Sigmoid colon (tissue), 7 donors: ENCODE measurements around the gene MAPRE3. TPM values are rescaled to one million over a fixed set of nuclear protein-coding genes. Genes with fewer than 3 reads are reported as not detected.

ENCODE experiments used
- DNase-seq: peaks from one replicate; pipeline ENCODE4 v3.0.0-alpha.2; 2019
- H3K27ac ChIP-seq, 4 donors: fragments of 200-600 bp; sonication (generic); one replicate each; pipeline ENCODE4 v1.5.1; 2016 to 2019; ENCODE audit warnings: mild to moderate bottlenecking in 1 of 4
- H3K27me3 ChIP-seq, 3 donors: fragments of 200-600 bp; sonication (generic); one replicate each; pipeline ENCODE4 v1.5.1; 2019; ENCODE audit warnings: mild to moderate bottlenecking in 1 of 3
- H3K36me3 ChIP-seq, 4 donors: fragments of 200-600 bp; sonication (generic); one replicate each; pipeline ENCODE4 v1.5.1; 2016 to 2019
- H3K4me1 ChIP-seq, 4 donors: fragments of 200-600 bp; sonication (generic); one replicate each; pipeline ENCODE4 v1.5.1; 2017 to 2019
- H3K4me3 ChIP-seq, 4 donors: fragments of 200-600 bp; sonication (generic); one replicate each; pipeline ENCODE4 v1.5.1; 2017 to 2019; ENCODE audit warnings: mild to moderate bottlenecking in 2 of 4, moderate library complexity in 1 of 4
- H3K9me3 ChIP-seq, 4 donors: fragments of 200-600 bp in 3 of 4; sonication (generic) in 3 of 4; one replicate each; pipeline versions ENCODE4 v1.5.1 to v1.6.1; 2013 to 2019
- EP300 ChIP-seq, 4 donors: sonication (generic); formaldehyde crosslinking; IDR thresholded peaks; one replicate each; pipeline ENCODE4 v1.6.1; 2017; ENCODE audit warnings: antibody characterized with exemption in 4 of 4
- POLR2A ChIP-seq, 2 donors: fragments of 450-650 bp; IDR thresholded peaks; one replicate each; pipeline ENCODE4 v1.6.1; 2016; ENCODE audit warnings: antibody characterized with exemption in 2 of 2, mild to moderate bottlenecking in 2 of 2, moderate library complexity in 2 of 2
- POLR2AphosphoS5 ChIP-seq, 4 donors: sonication (generic); formaldehyde crosslinking; IDR thresholded peaks; one replicate each; pipeline ENCODE4 v1.6.1; 2017; ENCODE audit warnings: antibody characterized with exemption in 4 of 4
- WGBS, 2 donors: extraction: QIAGEN DNeasy Blood & Tissue Kit; methylation state at CpG; one replicate each; pipeline ENCODE4 v1.1.7; 2013; 5-methylcytosine and 5-hydroxymethylcytosine counted together
- intact Hi-C: fragments of 100-400 bp; cut with DNase I; formaldehyde crosslinking; loops from one replicate; pipeline ENCODE4 v1.15.1; 2023
- polyA plus RNA-seq, 3 donors: library from polyadenylated mRNA; stranded (reverse); fragments of 200-250 nt; gene quantifications; one replicate each; pipeline ENCODE4 v1.2.3, GENCODE V29; 2013
- total RNA-seq, 4 donors: library from RNA; depleted of rRNA; stranded (reverse); fragments of >200 nt; gene quantifications; one replicate each; pipeline ENCODE4 v1.1.0, GENCODE V29; 2016
- TF ChIP-seq, protein P1 (sequence below), 4 experiments: fragments of 450-650 bp in 3 of 4; fragments of 200-600 bp in 1 of 4; IDR thresholded peaks; one replicate each; pipeline ENCODE4 v1.5.1; 2016 to 2019; ENCODE audit warnings: antibody characterized with exemption in 4 of 4, mild to moderate bottlenecking in 3 of 4, moderate library complexity in 2 of 4
- donor health status: healthy with polysubstance abuse.
- donor health status: Bipolar disorder and iron deficiency.
- donor health status: healthy.

The MAPRE3 gene
- total and polyA plus RNA-seq, 7 donors, result 5.1 to 73.3 (median 15.6) TPM

DNA sequence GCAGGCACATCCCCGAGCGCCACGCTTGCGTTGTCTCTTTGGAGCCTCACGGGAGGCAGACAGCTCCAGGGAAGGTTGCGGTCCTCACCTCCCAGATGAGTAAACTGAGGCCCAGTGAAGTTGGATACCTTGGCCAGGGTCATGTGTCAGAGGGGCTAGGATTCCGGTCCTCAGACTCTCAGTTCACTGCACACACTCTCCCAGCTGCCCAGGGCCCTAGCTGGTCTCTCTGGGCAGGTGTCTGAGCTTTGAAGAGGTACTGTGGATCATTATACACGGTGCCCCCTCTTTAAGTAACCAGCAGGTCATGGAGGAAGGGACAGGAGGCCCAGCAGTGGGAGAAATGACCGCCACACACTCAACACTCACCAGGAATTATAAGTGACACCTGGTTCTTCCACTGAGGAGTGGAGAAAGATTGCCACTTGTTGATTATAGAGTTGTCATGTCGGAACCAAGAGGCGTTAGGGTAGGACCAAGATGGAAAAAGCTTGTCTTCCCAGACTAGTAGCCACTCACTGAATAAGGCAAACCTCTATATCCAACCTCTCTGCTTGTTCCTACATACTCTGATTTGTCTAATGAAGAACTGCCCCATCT lies 62.9 kb downstream of the MAPRE3 start:
- intact Hi-C loops, result loop anchor here (5.0 to 10.0 kb wide), 3 partner anchors 54 to 249 kb away; partner anchors contain the start of genes ATRAID, CENPA, KHK and SLC5A6
- peaks cover 0 to 30% (median 23%) of the 10 kb centered on the region in 4 donors for H3K4me1 ChIP-seq
- TF ChIP-seq POLR2A (IDR thresholded peaks at IDR 0.05) (no peak), EP300 (IDR thresholded peaks at IDR 0.05) (no peak), POLR2AphosphoS5 (IDR thresholded peaks at IDR 0.05) (no peak)
- TF ChIP-seq, protein P1, sequence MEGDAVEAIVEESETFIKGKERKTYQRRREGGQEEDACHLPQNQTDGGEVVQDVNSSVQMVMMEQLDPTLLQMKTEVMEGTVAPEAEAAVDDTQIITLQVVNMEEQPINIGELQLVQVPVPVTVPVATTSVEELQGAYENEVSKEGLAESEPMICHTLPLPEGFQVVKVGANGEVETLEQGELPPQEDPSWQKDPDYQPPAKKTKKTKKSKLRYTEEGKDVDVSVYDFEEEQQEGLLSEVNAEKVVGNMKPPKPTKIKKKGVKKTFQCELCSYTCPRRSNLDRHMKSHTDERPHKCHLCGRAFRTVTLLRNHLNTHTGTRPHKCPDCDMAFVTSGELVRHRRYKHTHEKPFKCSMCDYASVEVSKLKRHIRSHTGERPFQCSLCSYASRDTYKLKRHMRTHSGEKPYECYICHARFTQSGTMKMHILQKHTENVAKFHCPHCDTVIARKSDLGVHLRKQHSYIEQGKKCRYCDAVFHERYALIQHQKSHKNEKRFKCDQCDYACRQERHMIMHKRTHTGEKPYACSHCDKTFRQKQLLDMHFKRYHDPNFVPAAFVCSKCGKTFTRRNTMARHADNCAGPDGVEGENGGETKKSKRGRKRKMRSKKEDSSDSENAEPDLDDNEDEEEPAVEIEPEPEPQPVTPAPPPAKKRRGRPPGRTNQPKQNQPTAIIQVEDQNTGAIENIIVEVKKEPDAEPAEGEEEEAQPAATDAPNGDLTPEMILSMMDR (IDR thresholded peaks at IDR 0.05), result peak in 1 of 4 experiments; percentile 16
- WGBS, 2 donors, result 6 to 15% methylated on average over 11 of the region's 11 CpGs
- DNase-seq, result no peak
- H3K27ac ChIP-seq, result peak overlapping the region; percentile 81 to 89 (median 84)
- peak overlapping the region; percentile 79 to 97 (median 84) for H3K4me3 ChIP-seq
- H3K27me3 ChIP-seq, result no peaks in the 10 kb centered on the region
- H3K36me3 ChIP-seq, result peaks cover 30 to 38% (median 33%) of the 10 kb centered on the region in 4 donors
- no peaks in the 10 kb centered on the region for H3K9me3 ChIP-seq

DNA sequence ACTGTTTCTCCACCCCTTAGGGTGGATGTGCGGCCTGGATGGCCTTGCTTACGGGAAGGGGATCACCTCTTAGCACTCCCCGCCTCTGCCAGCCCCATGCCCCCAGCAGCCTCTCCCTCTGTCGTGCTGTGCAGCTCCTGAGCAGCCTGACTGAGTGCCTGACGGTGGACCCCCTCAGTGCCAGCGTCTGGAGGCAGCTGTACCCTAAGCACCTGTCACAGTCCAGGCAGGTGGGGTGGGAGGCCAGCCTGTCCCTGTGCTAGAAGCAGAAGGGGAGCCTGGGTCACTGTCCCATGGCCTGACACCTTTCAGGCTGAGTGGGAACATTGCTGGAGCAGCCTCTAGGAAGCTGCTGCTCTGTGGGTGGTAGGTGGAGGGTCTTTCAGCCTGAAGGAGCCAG lies 67.6 kb downstream of the MAPRE3 start:
- Histone ChIP-seq H3K4me1 (peaks cover 0 to 44% (median 30%) of the 10 kb centered on the region in 4 donors), H3K4me3 (no peak overlapping the region), H3K9me3 (no peaks in the 10 kb centered on the region), H3K27me3 (no peaks in the 10 kb centered on the region), H3K27ac (no peak overlapping the region), H3K36me3 (peaks cover 43 to 67% (median 59%) of the 10 kb centered on the region in 4 donors)
- 95% methylated on average over 6 of the region's 6 CpGs for WGBS, 2 donors
- no peak for DNase-seq
- TF ChIP-seq EP300 (IDR thresholded peaks at IDR 0.05) (no peak), POLR2A (IDR thresholded peaks at IDR 0.05) (no peak), POLR2AphosphoS5 (IDR thresholded peaks at IDR 0.05) (no peak)
- TF ChIP-seq, protein P1 (IDR thresholded peaks at IDR 0.05), result no peak
- intact Hi-C loops, result loop anchor here (10.0 kb wide), 1 partner anchor 253 kb away; the partner anchor contains the start of gene CENPA

GRCh38 chr2:27038631-27039339 lies 68.3 kb downstream of the MAPRE3 start:
- Histone ChIP-seq H3K27me3 (no peaks in the 10 kb centered on the region), H3K4me3 (no peak overlapping the region), H3K4me1 (peaks cover 0 to 37% (median 26%) of the 10 kb centered on the region in 4 donors), H3K9me3 (no peaks in the 10 kb centered on the region), H3K36me3 (peaks cover 43 to 67% (median 59%) of the 10 kb centered on the region in 4 donors), H3K27ac (no peak overlapping the region)
- no peak for DNase-seq
- intact Hi-C loops, result loop anchor here (10.0 kb wide), 1 partner anchor 254 kb away; the partner anchor contains the start of gene CENPA
- TF ChIP-seq EP300 (IDR thresholded peaks at IDR 0.05) (no peak), POLR2AphosphoS5 (IDR thresholded peaks at IDR 0.05) (no peak), POLR2A (IDR thresholded peaks at IDR 0.05) (no peak)
- TF ChIP-seq, protein P1 (IDR thresholded peaks at IDR 0.05), result no peak
- 86 to 94% methylated on average over 17 of the region's 17 CpGs for WGBS, 2 donors

DNA sequence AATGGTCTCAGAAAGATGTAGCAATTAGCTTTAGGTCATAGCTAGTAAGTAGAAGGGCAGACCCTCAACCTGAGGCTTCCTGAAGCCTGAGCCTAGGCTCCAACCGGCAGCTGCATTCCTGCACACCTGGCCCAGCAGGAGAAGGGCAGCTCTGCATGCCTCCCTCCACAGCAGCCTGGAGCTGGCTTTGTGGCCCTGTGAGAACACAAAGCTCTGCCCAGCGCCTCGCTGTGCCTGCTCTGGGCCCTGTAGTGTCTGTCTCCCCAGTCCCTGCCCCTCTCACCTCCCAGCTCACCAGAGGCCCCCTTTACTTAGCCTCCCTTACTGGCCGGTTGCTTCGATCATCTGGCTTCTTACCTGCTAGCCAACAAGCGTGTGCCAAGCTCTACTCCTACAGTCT lies 69.0 kb downstream of the MAPRE3 start:
- Histone ChIP-seq H3K36me3 (peaks cover 43 to 67% (median 59%) of the 10 kb centered on the region in 4 donors), H3K27me3 (no peaks in the 10 kb centered on the region), H3K4me1 (peaks cover 0 to 31% (median 19%) of the 10 kb centered on the region in 4 donors), H3K4me3 (no peak overlapping the region), H3K27ac (no peak overlapping the region), H3K9me3 (no peaks in the 10 kb centered on the region)
- 95 to 96% methylated on average over 6 of the region's 6 CpGs for WGBS, 2 donors
- no peak for DNase-seq
- intact Hi-C loops, result loop anchor here (10.0 kb wide), 1 partner anchor 255 kb away; the partner anchor contains the start of gene CENPA
- TF ChIP-seq POLR2A (IDR thresholded peaks at IDR 0.05) (no peak), EP300 (IDR thresholded peaks at IDR 0.05) (no peak), POLR2AphosphoS5 (IDR thresholded peaks at IDR 0.05) (no peak)
- TF ChIP-seq, protein P1 (IDR thresholded peaks at IDR 0.05), result no peak
